OCI-LY1 (cell line): ENCODE data around the gene INPPL1.

Source experiments
- H2AFZ ChIP-seq: fragments of 200-600 bp; sonication (generic), shearing (Covaris generic); 2 replicates; pipeline ENCODE4 v1.6.0; 2014; ENCODE audit warnings: antibody characterized with exemption, mild to moderate bottlenecking, low read length
- H3F3A ChIP-seq: fragments of 200-600 bp; sonication (generic), shearing (Covaris generic); 2 replicates; pipeline ENCODE4 v1.6.0; 2014; ENCODE audit warnings: mild to moderate bottlenecking, antibody characterized with exemption, low read length, moderate library complexity; ENCODE audit not compliant: insufficient read depth
- H3K27ac ChIP-seq: fragments of 200-600 bp; sonication (generic); 2 replicates; pipeline ENCODE4 v1.5.1; 2014; ENCODE audit warnings: low read length, mixed run types, mild to moderate bottlenecking, low read depth; ENCODE audit not compliant: poor library complexity, severe bottlenecking
- H3K27me3 ChIP-seq: fragments of 200-600 bp; sonication (generic); 2 replicates; pipeline ENCODE4 v1.6.0; 2014; ENCODE audit warnings: antibody characterized with exemption, mild to moderate bottlenecking, low read length, moderate library complexity; ENCODE audit not compliant: insufficient read depth
- H3K36me3 ChIP-seq: fragments of 200-600 bp; sonication (generic); 2 replicates; pipeline ENCODE4 v1.6.1; 2014; ENCODE audit warnings: mild to moderate bottlenecking, antibody characterized with exemption, low read length, moderate library complexity, mixed read lengths; ENCODE audit not compliant: insufficient read depth
- H3K4me1 ChIP-seq: fragments of 200-600 bp; sonication (generic); 2 replicates; pipeline ENCODE4 v1.5.1; 2014; ENCODE audit warnings: mild to moderate bottlenecking, low read length, moderate library complexity; ENCODE audit not compliant: insufficient read depth, severe bottlenecking
- H3K4me2 ChIP-seq: fragments of 200-600 bp; sonication (generic), shearing (Covaris generic); 2 replicates; pipeline ENCODE4 v1.6.1; 2014; ENCODE audit warnings: low read length
- H3K4me3 ChIP-seq: fragments of 200-600 bp; sonication (generic); 2 replicates; pipeline ENCODE4 v1.5.1; 2014; ENCODE audit warnings: low read length, low read depth, mild to moderate bottlenecking, mixed read lengths; ENCODE audit not compliant: poor library complexity, severe bottlenecking
- H3K79me2 ChIP-seq: fragments of 200-600 bp; shearing (Covaris generic); 2 replicates; pipeline ENCODE4 v1.6.1; 2016; ENCODE audit warnings: mixed run types, low read length, mixed read lengths; ENCODE audit not compliant: insufficient read depth
- H3K9ac ChIP-seq: fragments of 200-600 bp; sonication (generic), shearing (Covaris generic); 2 replicates; pipeline ENCODE4 v1.6.1; 2014; ENCODE audit warnings: mild to moderate bottlenecking, low read length, mixed read lengths
- H3K9me2 ChIP-seq: fragments of 200-600 bp; sonication (generic), shearing (Covaris generic); 2 replicates; pipeline ENCODE4 v1.6.1; 2014; ENCODE audit warnings: low read depth, mild to moderate bottlenecking, low read length, mixed read lengths
- H3K9me3 ChIP-seq: fragments of 200-600 bp; shearing (Covaris generic); 2 replicates; pipeline ENCODE4 v1.6.1; 2014; ENCODE audit warnings: low read length, mixed read lengths
- H4K20me1 ChIP-seq: fragments of 200-600 bp; sonication (generic), shearing (Covaris generic); 2 replicates; pipeline ENCODE4 v1.6.0; 2016; ENCODE audit warnings: mild to moderate bottlenecking, low read length; ENCODE audit not compliant: insufficient read depth
- CTCF ChIP-seq: fragments of 200-600 bp; sonication (generic), shearing (Covaris generic); IDR thresholded peaks from 2 replicates; pipeline ENCODE4 v1.5.1; 2017; ENCODE audit warnings: mild to moderate bottlenecking, antibody characterized with exemption, low read length, moderate library complexity, mixed read lengths
- EZH2 ChIP-seq: fragments of 200-600 bp; sonication (generic), shearing (Covaris generic); IDR thresholded peaks from 2 replicates; pipeline ENCODE4 v1.8.0; 2017; ENCODE audit warnings: borderline replicate concordance, mixed run types, mild to moderate bottlenecking, antibody characterized with exemption, low read length, moderate library complexity, mixed read lengths

The INPPL1 gene

GRCh38 chr11:72283947-72284346 lies 59.4 kb downstream of the INPPL1 start:
- Histone ChIP-seq H4K20me1 (no peaks in the 10 kb centered on the region), H3K4me2 (no peak overlapping the region), H3K4me3 (no peak overlapping the region), H2AFZ (no peak overlapping the region), H3K27ac (no peak overlapping the region), H3K4me1 (no peaks in the 10 kb centered on the region), H3K79me2 (no peaks in the 10 kb centered on the region), H3K9me3 (no peaks in the 10 kb centered on the region), H3K9me2 (no peaks in the 10 kb centered on the region), H3K36me3 (no peaks in the 10 kb centered on the region), H3K27me3 (no peaks in the 10 kb centered on the region), H3F3A (no peaks in the 10 kb centered on the region), H3K9ac (no peak overlapping the region)
- TF ChIP-seq CTCF (no peak), EZH2 (no peak)

GRCh38 chr11:72287293-72287692 lies 62.7 kb downstream of the INPPL1 start:
- Histone ChIP-seq H3K79me2 (no peaks in the 10 kb centered on the region), H3K4me1 (no peaks in the 10 kb centered on the region), H3K9ac (no peak overlapping the region), H3K27me3 (no peaks in the 10 kb centered on the region), H3K36me3 (no peaks in the 10 kb centered on the region), H3K27ac (no peak overlapping the region), H3F3A (no peaks in the 10 kb centered on the region), H3K4me3 (no peak overlapping the region), H3K9me2 (no peaks in the 10 kb centered on the region), H2AFZ (no peak overlapping the region), H3K9me3 (no peaks in the 10 kb centered on the region), H3K4me2 (no peak overlapping the region), H4K20me1 (no peaks in the 10 kb centered on the region)
- TF ChIP-seq EZH2: no peak
- TF ChIP-seq CTCF: no peak
